Osteocyte (in vitro differentiated cells): ENCODE results near the gene CWC27. TPM values are rescaled to one million over a fixed set of nuclear protein-coding genes. Genes with fewer than 3 reads are reported as not detected.

Source experiments
- DNase-seq: peaks from one replicate; pipeline ENCODE4 v3.0.0; 2021; ENCODE audit warnings: mixed read lengths; ENCODE audit not compliant: unreplicated experiment; ENCODE audit errors: extremely low spot score
- H3K27ac Mint-ChIP-seq: one replicate; pipeline ENCODE4 v1.8.0; 2021; ENCODE audit warnings: mild to moderate bottlenecking, mixed read lengths; ENCODE audit not compliant: unreplicated experiment
- H3K27me3 Mint-ChIP-seq: one replicate; pipeline ENCODE4 v1.8.0; 2021; ENCODE audit warnings: mixed read lengths; ENCODE audit not compliant: unreplicated experiment
- H3K36me3 Mint-ChIP-seq: one replicate; pipeline ENCODE4 v1.8.0; 2021; ENCODE audit warnings: mixed read lengths; ENCODE audit not compliant: unreplicated experiment
- H3K4me1 Mint-ChIP-seq: one replicate; pipeline ENCODE4 v1.8.0; 2021; ENCODE audit warnings: mixed read lengths; ENCODE audit not compliant: unreplicated experiment
- H3K4me3 Mint-ChIP-seq: one replicate; pipeline ENCODE4 v1.8.0; 2021; ENCODE audit warnings: mild to moderate bottlenecking, moderate library complexity, mixed read lengths; ENCODE audit not compliant: unreplicated experiment
- H3K9me3 Mint-ChIP-seq: one replicate; pipeline ENCODE4 v1.8.0; 2021; ENCODE audit warnings: mixed read lengths; ENCODE audit not compliant: unreplicated experiment
- total RNA-seq: library from RNA; stranded (reverse); gene quantifications from 2 replicates; pipeline ENCODE4 v1.2.1, GENCODE V29; 2021
- TF ChIP-seq, protein P1 (sequence below): fragments of 200-600 bp; sonication (generic); IDR thresholded peaks from 2 replicates; pipeline ENCODE4 v1.5.0; 2021; ENCODE audit warnings: antibody characterized with exemption, mild to moderate bottlenecking, moderate library complexity

CWC27 gene
- total RNA-seq, 1 donor from 2014 or later: 24.7 TPM

DNA sequence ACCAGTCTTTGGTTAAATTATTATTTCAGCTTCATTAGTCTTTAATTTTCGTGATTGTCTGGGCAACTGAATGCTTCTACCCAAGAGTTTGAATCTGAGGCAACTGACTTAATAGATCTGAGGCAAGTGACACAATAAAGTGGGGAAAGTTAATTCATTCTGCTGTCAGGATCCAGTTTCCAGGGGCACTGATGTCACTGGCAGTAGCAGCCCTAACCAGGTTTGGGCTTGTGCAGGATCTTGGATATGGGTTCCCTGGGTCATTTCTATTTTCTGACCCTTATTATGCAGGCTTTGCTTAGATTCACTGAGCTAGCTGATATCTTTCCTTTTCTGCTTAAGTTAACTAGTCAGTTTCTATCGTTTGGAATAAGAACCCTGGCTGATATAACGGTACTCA lies 9.8 kb upstream of the CWC27 start:
- H3K27me3 Mint-ChIP-seq: no peaks in the 10 kb centered on the region
- H3K36me3 Mint-ChIP-seq: peaks cover 8% of the 10 kb centered on the region
- H3K4me3 Mint-ChIP-seq: no peak overlapping the region
- H3K27ac Mint-ChIP-seq: no peak overlapping the region
- DNase-seq: no peak
- no peaks in the 10 kb centered on the region for H3K9me3 Mint-ChIP-seq
- TF ChIP-seq, protein P1, sequence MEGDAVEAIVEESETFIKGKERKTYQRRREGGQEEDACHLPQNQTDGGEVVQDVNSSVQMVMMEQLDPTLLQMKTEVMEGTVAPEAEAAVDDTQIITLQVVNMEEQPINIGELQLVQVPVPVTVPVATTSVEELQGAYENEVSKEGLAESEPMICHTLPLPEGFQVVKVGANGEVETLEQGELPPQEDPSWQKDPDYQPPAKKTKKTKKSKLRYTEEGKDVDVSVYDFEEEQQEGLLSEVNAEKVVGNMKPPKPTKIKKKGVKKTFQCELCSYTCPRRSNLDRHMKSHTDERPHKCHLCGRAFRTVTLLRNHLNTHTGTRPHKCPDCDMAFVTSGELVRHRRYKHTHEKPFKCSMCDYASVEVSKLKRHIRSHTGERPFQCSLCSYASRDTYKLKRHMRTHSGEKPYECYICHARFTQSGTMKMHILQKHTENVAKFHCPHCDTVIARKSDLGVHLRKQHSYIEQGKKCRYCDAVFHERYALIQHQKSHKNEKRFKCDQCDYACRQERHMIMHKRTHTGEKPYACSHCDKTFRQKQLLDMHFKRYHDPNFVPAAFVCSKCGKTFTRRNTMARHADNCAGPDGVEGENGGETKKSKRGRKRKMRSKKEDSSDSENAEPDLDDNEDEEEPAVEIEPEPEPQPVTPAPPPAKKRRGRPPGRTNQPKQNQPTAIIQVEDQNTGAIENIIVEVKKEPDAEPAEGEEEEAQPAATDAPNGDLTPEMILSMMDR: no peak
- H3K4me1 Mint-ChIP-seq: peaks cover 8% of the 10 kb centered on the region

DNA sequence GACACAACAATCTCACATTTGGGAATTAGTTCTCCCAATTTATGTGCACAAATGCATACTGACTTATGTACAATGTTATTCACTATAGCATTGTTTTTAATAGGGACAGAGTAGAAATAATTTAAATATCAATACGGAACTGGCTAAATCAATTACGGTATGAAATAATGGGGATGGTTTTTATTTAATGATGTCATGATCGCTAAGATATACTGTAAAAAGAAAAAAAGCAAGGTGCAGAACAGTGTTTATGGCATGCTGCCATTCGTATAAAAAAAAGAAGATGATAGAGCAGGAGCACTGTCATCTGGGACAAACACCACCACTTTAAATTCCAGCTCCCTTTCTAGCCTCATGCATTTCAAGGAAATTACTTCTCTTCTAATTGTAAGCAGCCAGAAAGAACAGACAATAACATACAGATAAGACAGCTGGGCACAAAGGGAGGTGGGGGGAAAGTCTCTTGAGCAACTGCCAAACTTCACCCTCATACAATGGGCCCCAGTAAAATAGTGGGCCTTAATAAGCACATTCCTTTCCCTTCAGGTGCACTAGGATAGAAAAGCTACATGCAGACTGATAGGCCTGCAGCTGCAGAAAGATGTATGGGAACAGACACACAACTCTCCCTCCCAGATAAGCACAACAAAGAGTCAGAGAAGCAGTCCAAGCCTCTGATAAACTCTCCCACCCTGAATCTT lies 8.6 kb upstream of the CWC27 start:
- H3K27me3 Mint-ChIP-seq: no peaks in the 10 kb centered on the region
- peaks cover 11% of the 10 kb centered on the region for H3K36me3 Mint-ChIP-seq
- TF ChIP-seq, protein P1: no peak
- DNase-seq: no peak
- H3K9me3 Mint-ChIP-seq: no peaks in the 10 kb centered on the region
- peaks cover 9% of the 10 kb centered on the region for H3K4me1 Mint-ChIP-seq
- no peak overlapping the region for H3K27ac Mint-ChIP-seq
- no peak overlapping the region for H3K4me3 Mint-ChIP-seq

DNA sequence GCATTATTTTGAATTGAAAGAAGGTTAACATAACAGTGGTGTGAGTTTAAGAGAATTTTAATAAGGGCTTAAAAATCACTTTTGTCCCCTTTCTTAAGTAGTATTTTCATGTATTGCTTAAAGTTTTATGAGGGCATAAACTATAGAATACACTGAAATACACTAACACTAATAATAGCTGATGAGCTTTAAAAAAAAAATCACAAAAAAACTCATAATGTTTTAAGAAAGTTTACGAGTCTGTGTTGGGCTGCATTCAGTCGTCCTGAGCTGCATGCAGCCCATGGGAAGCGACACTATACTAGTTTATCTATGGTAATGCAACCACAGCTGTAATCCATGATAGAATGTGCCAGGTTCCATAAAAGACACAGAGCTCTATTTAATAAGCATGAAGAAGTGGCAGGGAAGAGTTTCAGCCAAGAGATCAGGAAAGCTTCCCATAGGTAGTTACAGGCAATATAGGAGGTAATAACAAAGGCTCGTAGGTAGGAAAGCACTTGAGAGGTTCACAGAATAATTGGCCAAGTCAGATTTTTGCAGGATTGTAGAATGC lies 4.7 kb upstream of the CWC27 start:
- H3K4me1 Mint-ChIP-seq: peaks cover 23% of the 10 kb centered on the region
- TF ChIP-seq, protein P1: no peak
- peaks cover 15% of the 10 kb centered on the region for H3K36me3 Mint-ChIP-seq
- DNase-seq: no peak
- no peaks in the 10 kb centered on the region for H3K27me3 Mint-ChIP-seq
- H3K9me3 Mint-ChIP-seq: no peaks in the 10 kb centered on the region
- H3K27ac Mint-ChIP-seq: no peak overlapping the region
- H3K4me3 Mint-ChIP-seq: no peak overlapping the region

DNA sequence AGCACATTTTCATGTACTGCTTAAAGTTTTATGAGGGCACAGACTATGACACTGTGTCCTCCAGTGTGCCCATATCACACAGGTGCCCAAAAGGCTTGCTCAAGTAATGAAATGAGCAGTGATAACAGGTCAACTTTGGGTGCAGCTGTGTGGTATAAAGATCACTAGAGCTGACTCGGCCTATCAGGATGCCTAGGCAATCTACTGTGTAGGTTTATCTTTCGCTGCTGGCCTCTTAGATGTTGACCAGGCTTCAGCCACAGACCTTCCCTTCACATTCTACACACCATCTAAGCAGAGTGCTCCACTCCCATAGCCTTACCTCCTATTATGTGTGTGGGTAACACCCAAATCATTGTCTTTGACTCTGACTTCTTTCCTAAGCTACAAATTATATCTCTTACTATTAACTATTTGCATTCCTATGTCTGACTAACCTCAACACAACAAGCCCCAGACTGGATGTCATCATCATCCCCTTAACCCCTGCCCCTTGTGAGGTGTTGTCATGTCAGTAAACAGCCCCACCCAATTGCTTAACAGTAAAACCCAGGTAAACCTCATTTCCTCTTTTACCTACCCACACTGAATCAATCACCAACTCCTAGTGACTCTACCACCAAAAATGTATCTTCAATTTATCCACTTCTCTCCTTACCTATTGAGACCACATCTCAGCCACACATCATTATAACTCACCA lies 2.8 kb upstream of the CWC27 start:
- DNase-seq: no peak
- H3K4me1 Mint-ChIP-seq: peaks cover 34% of the 10 kb centered on the region
- TF ChIP-seq, protein P1: no peak
- no peaks in the 10 kb centered on the region for H3K27me3 Mint-ChIP-seq
- peaks cover 13% of the 10 kb centered on the region for H3K36me3 Mint-ChIP-seq
- peak overlapping the region; percentile 30 for H3K4me3 Mint-ChIP-seq
- no peaks in the 10 kb centered on the region for H3K9me3 Mint-ChIP-seq
- no peak overlapping the region for H3K27ac Mint-ChIP-seq

DNA sequence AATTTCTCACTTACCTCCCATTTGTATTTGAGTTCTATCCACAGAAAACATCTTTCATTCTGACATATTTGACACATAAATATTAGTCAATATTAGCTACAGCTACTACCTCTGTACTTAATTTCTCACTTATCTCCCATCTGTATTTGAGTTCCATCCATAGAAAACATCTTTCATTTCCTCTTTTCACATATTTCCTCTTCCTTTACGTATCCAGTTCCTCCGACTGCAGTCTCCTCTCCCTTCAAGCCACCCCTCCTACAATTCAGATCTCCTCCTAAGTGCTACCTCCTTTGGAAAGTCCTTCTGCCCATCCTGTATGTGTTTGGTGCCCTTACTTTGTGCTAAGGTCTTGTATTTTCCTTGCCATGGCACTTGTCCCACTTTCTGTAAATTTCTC lies 1.8 kb upstream of the CWC27 start:
- no peaks in the 10 kb centered on the region for H3K27me3 Mint-ChIP-seq
- TF ChIP-seq, protein P1: no peak
- no peaks in the 10 kb centered on the region for H3K9me3 Mint-ChIP-seq
- peaks cover 34% of the 10 kb centered on the region for H3K4me1 Mint-ChIP-seq
- H3K36me3 Mint-ChIP-seq: peaks cover 11% of the 10 kb centered on the region
- no peak for DNase-seq
- peak overlapping the region; percentile 94 for H3K4me3 Mint-ChIP-seq
- H3K27ac Mint-ChIP-seq: no peak overlapping the region
